ENCODE data around the gene PLB1. TPM values are rescaled to one million over a fixed set of nuclear protein-coding genes. Genes with fewer than 3 reads are reported as not detected.

PLB1 gene
- total and polyA plus RNA-seq, 2 donors (not counting 1 experiment from before 2014, with no cell fraction given): 0.25 to 0.51 TPM

DNA sequence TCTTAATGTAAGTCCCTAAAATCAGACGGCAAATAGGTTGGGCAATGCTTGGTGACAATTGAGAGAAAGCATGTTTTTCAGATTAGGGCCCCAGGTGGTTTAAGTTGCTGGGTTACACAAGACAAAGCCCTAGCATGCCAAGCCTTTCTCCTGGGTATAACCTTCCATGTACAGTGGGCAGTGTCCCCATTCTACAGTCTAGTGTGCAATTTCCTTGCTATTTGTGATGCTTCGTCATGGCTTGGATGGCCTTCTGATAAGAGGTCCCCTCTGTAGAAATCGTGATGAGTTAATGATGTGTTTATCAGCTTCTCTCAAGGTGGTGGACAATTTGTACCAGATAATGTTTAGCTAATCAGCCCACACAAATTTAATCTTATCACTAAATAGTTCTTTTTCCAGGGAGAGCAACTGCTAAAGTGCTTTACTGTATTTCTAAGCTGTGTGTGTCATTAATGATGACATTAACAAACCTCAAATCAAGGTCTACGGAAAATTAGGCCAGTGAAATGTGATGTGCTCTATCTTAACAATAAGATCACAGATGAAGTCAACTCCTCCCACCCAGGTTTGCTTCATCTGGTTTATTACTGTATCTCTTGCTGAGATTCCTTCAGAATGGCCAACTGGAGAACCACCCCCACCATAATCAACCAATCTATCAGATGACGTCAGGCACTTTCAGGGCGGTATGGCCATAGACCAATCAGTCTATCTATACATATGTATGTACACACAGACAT, 61.7 kb downstream of the PLB1 start:
- Histone ChIP-seq H3K36me3 (replicated peaks in 1 of 2; ENCODE audit: control extremely low read depth in 1 of 2, control insufficient read depth in 1 of 2, extremely low read depth in 1 of 2, insufficient read depth in 2 of 2, low read length in 1 of 2) (no peaks in the 10 kb centered on the region), H2AFZ (ENCODE audit: insufficient read depth, low read depth, low read length, poor library complexity, severe bottlenecking) (no peak overlapping the region), H3K27me3 (replicated peaks in 1 of 4; ENCODE audit: control extremely low read depth in 1 of 4, control insufficient read depth in 3 of 4, insufficient read depth in 4 of 4, low read length in 3 of 4) (no peaks in the 10 kb centered on the region), H4K20me1 (ENCODE audit: control insufficient read depth, insufficient read depth, low read length, poor library complexity, severe bottlenecking) (no peaks in the 10 kb centered on the region), H3K9me3 (ENCODE audit: control extremely low read depth in 1 of 3, control insufficient read depth in 2 of 3, insufficient read depth in 1 of 3, low read length in 2 of 3) (no peaks in the 10 kb centered on the region), H3K4me2 (replicated peaks; ENCODE audit: low read depth, low read length, poor library complexity, severe bottlenecking) (no peak overlapping the region), H3K4me3 (ENCODE audit: control extremely low read depth in 1 of 5, extremely low read depth in 1 of 5, insufficient read depth in 1 of 5, low read depth in 2 of 5, low read length in 4 of 5) (no peak overlapping the region), H3K79me2 (ENCODE audit: control insufficient read depth, insufficient read depth, low read length) (no peaks in the 10 kb centered on the region), H3K9ac (ENCODE audit: low read length) (no peak overlapping the region), H3K27ac (ENCODE audit: low read length in 2 of 2) (no peak overlapping the region), H3K4me1 (ENCODE audit: control insufficient read depth in 2 of 2, insufficient read depth in 2 of 2, low read length in 2 of 2) (no peaks in the 10 kb centered on the region)
- intact Hi-C loops (cut with micrococcal nuclease): no loop called here
- Mint-ChIP-seq H3K9me3 (ENCODE audit: insufficient read depth) (no peaks in the 10 kb centered on the region), H3K4me1 (no peaks in the 10 kb centered on the region), H3K4me3 (no peak overlapping the region), H3K27ac (no peak overlapping the region), H3K27me3 (peaks cover 6% of the 10 kb centered on the region)
- no peak for DNase-seq
- no peak for ATAC-seq (ENCODE audit: low read depth)
- CTCF ChIA-PET: interaction anchor here (1.3 kb wide), 1 partner anchor 10 kb away, joined by 4 read pairs; no protein-coding TSS in a partner anchor
- POLR2A ChIA-PET: no interaction called here
- 100% methylated on average over 2 of the region's 6 CpGs for WGBS (ENCODE audit: insufficient coverage)
- TF ChIP-seq EZH2 (IDR thresholded peaks at IDR 0.05; ENCODE audit: borderline replicate concordance, insufficient read depth, low read depth, low read length, poor library complexity, severe bottlenecking): no peak
- TF ChIP-seq, protein P1, sequence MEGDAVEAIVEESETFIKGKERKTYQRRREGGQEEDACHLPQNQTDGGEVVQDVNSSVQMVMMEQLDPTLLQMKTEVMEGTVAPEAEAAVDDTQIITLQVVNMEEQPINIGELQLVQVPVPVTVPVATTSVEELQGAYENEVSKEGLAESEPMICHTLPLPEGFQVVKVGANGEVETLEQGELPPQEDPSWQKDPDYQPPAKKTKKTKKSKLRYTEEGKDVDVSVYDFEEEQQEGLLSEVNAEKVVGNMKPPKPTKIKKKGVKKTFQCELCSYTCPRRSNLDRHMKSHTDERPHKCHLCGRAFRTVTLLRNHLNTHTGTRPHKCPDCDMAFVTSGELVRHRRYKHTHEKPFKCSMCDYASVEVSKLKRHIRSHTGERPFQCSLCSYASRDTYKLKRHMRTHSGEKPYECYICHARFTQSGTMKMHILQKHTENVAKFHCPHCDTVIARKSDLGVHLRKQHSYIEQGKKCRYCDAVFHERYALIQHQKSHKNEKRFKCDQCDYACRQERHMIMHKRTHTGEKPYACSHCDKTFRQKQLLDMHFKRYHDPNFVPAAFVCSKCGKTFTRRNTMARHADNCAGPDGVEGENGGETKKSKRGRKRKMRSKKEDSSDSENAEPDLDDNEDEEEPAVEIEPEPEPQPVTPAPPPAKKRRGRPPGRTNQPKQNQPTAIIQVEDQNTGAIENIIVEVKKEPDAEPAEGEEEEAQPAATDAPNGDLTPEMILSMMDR (IDR thresholded peaks at IDR 0.05): no peak

DNA sequence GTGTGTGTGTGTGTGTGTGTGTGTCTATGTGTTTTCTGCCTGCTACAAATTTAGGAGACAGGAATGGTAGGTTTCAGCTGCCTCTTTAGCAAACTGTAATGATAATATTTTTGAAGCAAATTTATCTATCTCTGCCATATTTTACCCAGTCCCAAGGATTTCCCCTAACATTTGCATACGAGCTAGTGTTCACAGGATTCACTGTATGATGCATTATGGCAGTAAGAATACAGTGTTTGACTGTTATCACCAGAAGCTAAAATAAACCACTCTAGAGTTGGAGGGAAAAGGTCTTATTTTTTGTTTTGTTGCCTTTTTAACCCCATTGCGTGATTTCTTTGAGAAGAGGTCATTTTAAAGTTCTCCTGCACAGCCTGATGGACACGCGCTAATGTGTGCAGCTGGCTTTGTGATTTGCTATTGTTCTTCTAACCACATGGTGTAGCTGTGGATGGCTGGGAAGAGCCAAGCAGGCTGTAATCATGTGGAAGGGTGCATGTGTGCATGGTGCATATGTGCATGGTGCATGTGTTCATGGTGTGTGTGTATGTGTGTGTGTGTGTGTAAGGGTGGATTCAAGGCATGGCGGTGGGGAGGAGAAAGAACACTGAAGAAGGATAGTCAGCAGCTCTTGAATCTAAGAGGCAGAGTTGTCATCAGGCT, 62.4 kb downstream of the PLB1 start:
- ATAC-seq (ENCODE audit: low read depth): no peak

More for the DNA sequence above, 62.4 kb downstream of the PLB1 start:
- H3K9ac ChIP-seq (ENCODE audit: low read length): no peak overlapping the region
- H2AFZ ChIP-seq (ENCODE audit: insufficient read depth, low read depth, low read length, poor library complexity, severe bottlenecking): no peak overlapping the region
- H3K27ac ChIP-seq (ENCODE audit: low read length in 2 of 2): no peak overlapping the region
- intact Hi-C loops (cut with micrococcal nuclease): no loop called here
- CTCF ChIA-PET: no interaction called here
- H3K36me3 ChIP-seq (replicated peaks in 1 of 2; ENCODE audit: control extremely low read depth in 1 of 2, control insufficient read depth in 1 of 2, extremely low read depth in 1 of 2, insufficient read depth in 2 of 2, low read length in 1 of 2): no peaks in the 10 kb centered on the region
- 96% methylated on average over 4 of the region's 5 CpGs for WGBS (ENCODE audit: insufficient coverage)
- H3K4me1 Mint-ChIP-seq: no peaks in the 10 kb centered on the region
- POLR2A ChIA-PET: no interaction called here
- H3K9me3 Mint-ChIP-seq (ENCODE audit: insufficient read depth): no peaks in the 10 kb centered on the region
- H3K4me3 Mint-ChIP-seq: no peak overlapping the region
- no peaks in the 10 kb centered on the region for H4K20me1 ChIP-seq (ENCODE audit: control insufficient read depth, insufficient read depth, low read length, poor library complexity, severe bottlenecking)
- no peak overlapping the region for H3K4me2 ChIP-seq (replicated peaks; ENCODE audit: low read depth, low read length, poor library complexity, severe bottlenecking)
- no peak overlapping the region for H3K27ac Mint-ChIP-seq
- no peak overlapping the region for H3K4me3 ChIP-seq (ENCODE audit: control extremely low read depth in 1 of 5, extremely low read depth in 1 of 5, insufficient read depth in 1 of 5, low read depth in 2 of 5, low read length in 4 of 5)
- no peaks in the 10 kb centered on the region for H3K9me3 ChIP-seq (ENCODE audit: control extremely low read depth in 1 of 3, control insufficient read depth in 2 of 3, insufficient read depth in 1 of 3, low read length in 2 of 3)
- no peak for TF ChIP-seq EZH2 (IDR thresholded peaks at IDR 0.05; ENCODE audit: borderline replicate concordance, insufficient read depth, low read depth, low read length, poor library complexity, severe bottlenecking)
- TF ChIP-seq, protein P1 (IDR thresholded peaks at IDR 0.05): no peak
- no peaks in the 10 kb centered on the region for H3K4me1 ChIP-seq (ENCODE audit: control insufficient read depth in 2 of 2, insufficient read depth in 2 of 2, low read length in 2 of 2)
- DNase-seq: no peak
- H3K27me3 ChIP-seq (replicated peaks in 1 of 4; ENCODE audit: control extremely low read depth in 1 of 4, control insufficient read depth in 3 of 4, insufficient read depth in 4 of 4, low read length in 3 of 4): no peaks in the 10 kb centered on the region
- H3K79me2 ChIP-seq (ENCODE audit: control insufficient read depth, insufficient read depth, low read length): no peaks in the 10 kb centered on the region
- peaks cover 6% of the 10 kb centered on the region for H3K27me3 Mint-ChIP-seq
